SK-N-SH treated with all-trans-retinoic acid at 6 μM for 48 hours (cell line): Measurements from ENCODE around the gene SNRK.

ENCODE experiments used
- ATAC-seq: fragments of 200-7000 bp; cut with Tn5 transposase; 3 replicates; pipeline ENCODE4 v1.9.1; 2020; ENCODE audit warnings: mild to moderate bottlenecking, moderate library complexity
- ARNTL ChIP-seq: fragments of 450-650 bp; formaldehyde crosslinking; IDR thresholded peaks from 2 replicates; pipeline ENCODE4 v1.5.0; 2020; ENCODE audit warnings: low read depth, mild to moderate bottlenecking, moderate library complexity, borderline replicate concordance
- BACH2 ChIP-seq: fragments of 250-450 bp; sonication (Bioruptor Pico); IDR thresholded peaks from 2 replicates; pipeline ENCODE4 v1.9.0; 2021; ENCODE audit warnings: mild to moderate bottlenecking, borderline replicate concordance
- CSDC2 ChIP-seq: fragments of 250-450 bp; sonication (Bioruptor Pico); IDR thresholded peaks from 2 replicates; pipeline ENCODE4 v1.5.0; 2020; ENCODE audit warnings: mild to moderate bottlenecking, moderate library complexity
- ESRRG ChIP-seq: fragments of 250-450 bp; sonication (Bioruptor Pico); IDR thresholded peaks from 2 replicates; pipeline ENCODE4 v1.6.1; 2021; ENCODE audit warnings: mild to moderate bottlenecking
- GLIS3 ChIP-seq: fragments of 250-450 bp; sonication (Bioruptor Pico); IDR thresholded peaks from 2 replicates; pipeline ENCODE4 v1.5.0; 2020; ENCODE audit warnings: mild to moderate bottlenecking, moderate library complexity
- ISL1 ChIP-seq: fragments of 250-450 bp; sonication (Bioruptor Pico); IDR thresholded peaks from 2 replicates; pipeline ENCODE4 v2.1.2; 2022; ENCODE audit warnings: mild to moderate bottlenecking, moderate library complexity
- OSR1 ChIP-seq: fragments of 250-450 bp; sonication (Bioruptor Pico); IDR thresholded peaks from 2 replicates; pipeline ENCODE4 v1.8.0; 2022; ENCODE audit warnings: moderate library complexity, mild to moderate bottlenecking, inconsistent platforms
- PPARA ChIP-seq: fragments of 250-450 bp; sonication (Bioruptor Pico); IDR thresholded peaks from 2 replicates; pipeline ENCODE4 v1.5.0; 2020; ENCODE audit warnings: mild to moderate bottlenecking, borderline replicate concordance
- RARB ChIP-seq: fragments of 250-450 bp; sonication (Bioruptor Pico); IDR thresholded peaks from 2 replicates; pipeline ENCODE4 v1.8.0; 2021; ENCODE audit warnings: mild to moderate bottlenecking, moderate library complexity
- SNAI2 ChIP-seq: fragments of 250-450 bp; sonication (Bioruptor Pico); IDR thresholded peaks from 2 replicates; pipeline ENCODE4 v1.5.0; 2020; ENCODE audit warnings: mild to moderate bottlenecking, moderate library complexity
- TCF4 ChIP-seq: fragments of 250-450 bp; sonication (Bioruptor Pico); IDR thresholded peaks from 2 replicates; pipeline ENCODE4 v1.8.0; 2021; ENCODE audit warnings: mild to moderate bottlenecking, moderate library complexity, borderline replicate concordance
- TOX ChIP-seq: fragments of 250-450 bp; sonication (Bioruptor Pico); IDR thresholded peaks from 2 replicates; pipeline ENCODE4 v1.8.0; 2021; ENCODE audit warnings: mild to moderate bottlenecking, moderate library complexity, borderline replicate concordance
- ZC3H10 ChIP-seq: fragments of 250-450 bp; sonication (Bioruptor Pico); IDR thresholded peaks from 2 replicates; pipeline ENCODE4 v1.5.1; 2021; ENCODE audit warnings: mild to moderate bottlenecking, moderate library complexity
- ZFP3 ChIP-seq: fragments of 250-450 bp; sonication (Bioruptor Pico); IDR thresholded peaks from 2 replicates; pipeline ENCODE4 v1.5.0; 2020; ENCODE audit warnings: mild to moderate bottlenecking, moderate library complexity
- ZFP30 ChIP-seq: fragments of 450-650 bp; formaldehyde crosslinking; IDR thresholded peaks from 2 replicates; pipeline ENCODE4 v1.5.0; 2022; ENCODE audit warnings: mild to moderate bottlenecking, moderate library complexity
- ZNF565 ChIP-seq: fragments of 450-650 bp; formaldehyde crosslinking; conservative IDR thresholded peaks from 2 replicates; pipeline ENCODE4 v1.5.0; 2020; ENCODE audit warnings: low read depth, mild to moderate bottlenecking, moderate library complexity
- ZNF70 ChIP-seq: fragments of 450-650 bp; formaldehyde crosslinking; IDR thresholded peaks from 2 replicates; pipeline ENCODE4 v1.5.0; 2020; ENCODE audit warnings: mild to moderate bottlenecking, moderate library complexity
- ZNF8 ChIP-seq: fragments of 450-650 bp; formaldehyde crosslinking; IDR thresholded peaks from 2 replicates; pipeline ENCODE4 v1.5.0; 2020; ENCODE audit warnings: mild to moderate bottlenecking, moderate library complexity
- TF ChIP-seq, protein P1 (sequence below): fragments of 250-450 bp; sonication (Bioruptor Pico); IDR thresholded peaks from 2 replicates; pipeline ENCODE4 v1.5.1; 2021; ENCODE audit warnings: mild to moderate bottlenecking, moderate library complexity
- TF ChIP-seq, protein P2 (sequence below): fragments of 250-450 bp; sonication (Bioruptor Pico); IDR thresholded peaks from 2 replicates; pipeline ENCODE4 v1.5.1; 2020; ENCODE audit warnings: low read depth, mild to moderate bottlenecking, moderate library complexity
- TF ChIP-seq, protein P3 (sequence below): fragments of 250-450 bp; sonication (Bioruptor Pico); IDR thresholded peaks from 2 replicates; pipeline ENCODE4 v1.8.0; 2020; ENCODE audit warnings: mild to moderate bottlenecking, moderate library complexity, borderline replicate concordance
- TF ChIP-seq, protein P4 (sequence below): fragments of 250-450 bp; sonication (Bioruptor Pico); IDR thresholded peaks from 2 replicates; pipeline ENCODE4 v1.8.0; 2021; ENCODE audit warnings: low read depth, mild to moderate bottlenecking, moderate library complexity, borderline replicate concordance
- TF ChIP-seq, protein P5 (sequence below): fragments of 250-450 bp; sonication (Bioruptor Pico); IDR thresholded peaks from 2 replicates; pipeline ENCODE4 v1.5.0; 2020; ENCODE audit warnings: mild to moderate bottlenecking, moderate library complexity

SNRK gene

DNA sequence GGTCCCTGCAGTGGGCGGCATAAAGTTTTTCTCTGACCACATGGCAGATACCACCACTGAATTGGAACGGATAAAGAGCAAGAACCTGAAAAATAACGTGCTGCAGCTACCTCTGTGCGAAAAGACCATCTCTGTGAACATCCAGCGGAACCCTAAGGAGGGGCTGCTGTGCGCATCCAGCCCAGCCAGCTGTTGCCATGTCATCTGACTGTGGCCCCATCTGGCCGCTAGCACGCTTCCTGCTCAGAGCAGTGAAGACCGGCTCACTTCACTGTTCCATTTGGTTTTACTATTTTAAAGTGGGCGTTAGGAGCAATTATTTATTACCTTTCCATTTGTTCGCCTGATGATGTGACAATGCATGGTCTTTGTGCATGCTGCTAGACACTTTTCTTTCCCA lies 62.0 kb downstream of the SNRK start:
- TF ChIP-seq, protein P1, sequence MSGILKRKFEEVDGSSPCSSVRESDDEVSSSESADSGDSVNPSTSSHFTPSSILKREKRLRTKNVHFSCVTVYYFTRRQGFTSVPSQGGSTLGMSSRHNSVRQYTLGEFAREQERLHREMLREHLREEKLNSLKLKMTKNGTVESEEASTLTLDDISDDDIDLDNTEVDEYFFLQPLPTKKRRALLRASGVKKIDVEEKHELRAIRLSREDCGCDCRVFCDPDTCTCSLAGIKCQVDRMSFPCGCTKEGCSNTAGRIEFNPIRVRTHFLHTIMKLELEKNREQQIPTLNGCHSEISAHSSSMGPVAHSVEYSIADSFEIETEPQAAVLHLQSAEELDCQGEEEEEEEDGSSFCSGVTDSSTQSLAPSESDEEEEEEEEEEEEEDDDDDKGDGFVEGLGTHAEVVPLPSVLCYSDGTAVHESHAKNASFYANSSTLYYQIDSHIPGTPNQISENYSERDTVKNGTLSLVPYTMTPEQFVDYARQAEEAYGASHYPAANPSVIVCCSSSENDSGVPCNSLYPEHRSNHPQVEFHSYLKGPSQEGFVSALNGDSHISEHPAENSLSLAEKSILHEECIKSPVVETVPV = no peak
- TF ChIP-seq TOX (no peak), ARNTL (CRISPR knock-in tag) (no peak), RARB (CRISPR knock-in tag) (no peak), GLIS3 (CRISPR knock-in tag) (no peak), ZC3H10 (no peak), ZNF8 (no peak), OSR1 (CRISPR knock-in tag) (no peak), ZFP30 (CRISPR knock-in tag) (no peak), ZFP3 (CRISPR knock-in tag) (no peak), TCF4 (CRISPR knock-in tag) (no peak), ESRRG (CRISPR knock-in tag) (no peak), ISL1 (CRISPR knock-in tag) (no peak)
- TF ChIP-seq, protein P2, sequence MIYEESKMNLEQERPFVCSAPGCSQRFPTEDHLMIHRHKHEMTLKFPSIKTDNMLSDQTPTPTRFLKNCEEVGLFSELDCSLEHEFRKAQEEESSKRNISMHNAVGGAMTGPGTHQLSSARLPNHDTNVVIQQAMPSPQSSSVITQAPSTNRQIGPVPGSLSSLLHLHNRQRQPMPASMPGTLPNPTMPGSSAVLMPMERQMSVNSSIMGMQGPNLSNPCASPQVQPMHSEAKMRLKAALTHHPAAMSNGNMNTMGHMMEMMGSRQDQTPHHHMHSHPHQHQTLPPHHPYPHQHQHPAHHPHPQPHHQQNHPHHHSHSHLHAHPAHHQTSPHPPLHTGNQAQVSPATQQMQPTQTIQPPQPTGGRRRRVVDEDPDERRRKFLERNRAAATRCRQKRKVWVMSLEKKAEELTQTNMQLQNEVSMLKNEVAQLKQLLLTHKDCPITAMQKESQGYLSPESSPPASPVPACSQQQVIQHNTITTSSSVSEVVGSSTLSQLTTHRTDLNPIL (CRISPR knock-in tag) = no peak
- TF ChIP-seq, protein P3, sequence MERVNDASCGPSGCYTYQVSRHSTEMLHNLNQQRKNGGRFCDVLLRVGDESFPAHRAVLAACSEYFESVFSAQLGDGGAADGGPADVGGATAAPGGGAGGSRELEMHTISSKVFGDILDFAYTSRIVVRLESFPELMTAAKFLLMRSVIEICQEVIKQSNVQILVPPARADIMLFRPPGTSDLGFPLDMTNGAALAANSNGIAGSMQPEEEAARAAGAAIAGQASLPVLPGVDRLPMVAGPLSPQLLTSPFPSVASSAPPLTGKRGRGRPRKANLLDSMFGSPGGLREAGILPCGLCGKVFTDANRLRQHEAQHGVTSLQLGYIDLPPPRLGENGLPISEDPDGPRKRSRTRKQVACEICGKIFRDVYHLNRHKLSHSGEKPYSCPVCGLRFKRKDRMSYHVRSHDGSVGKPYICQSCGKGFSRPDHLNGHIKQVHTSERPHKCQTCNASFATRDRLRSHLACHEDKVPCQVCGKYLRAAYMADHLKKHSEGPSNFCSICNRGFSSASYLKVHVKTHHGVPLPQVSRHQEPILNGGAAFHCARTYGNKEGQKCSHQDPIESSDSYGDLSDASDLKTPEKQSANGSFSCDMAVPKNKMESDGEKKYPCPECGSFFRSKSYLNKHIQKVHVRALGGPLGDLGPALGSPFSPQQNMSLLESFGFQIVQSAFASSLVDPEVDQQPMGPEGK (CRISPR knock-in tag) = no peak
- TF ChIP-seq, protein P4, sequence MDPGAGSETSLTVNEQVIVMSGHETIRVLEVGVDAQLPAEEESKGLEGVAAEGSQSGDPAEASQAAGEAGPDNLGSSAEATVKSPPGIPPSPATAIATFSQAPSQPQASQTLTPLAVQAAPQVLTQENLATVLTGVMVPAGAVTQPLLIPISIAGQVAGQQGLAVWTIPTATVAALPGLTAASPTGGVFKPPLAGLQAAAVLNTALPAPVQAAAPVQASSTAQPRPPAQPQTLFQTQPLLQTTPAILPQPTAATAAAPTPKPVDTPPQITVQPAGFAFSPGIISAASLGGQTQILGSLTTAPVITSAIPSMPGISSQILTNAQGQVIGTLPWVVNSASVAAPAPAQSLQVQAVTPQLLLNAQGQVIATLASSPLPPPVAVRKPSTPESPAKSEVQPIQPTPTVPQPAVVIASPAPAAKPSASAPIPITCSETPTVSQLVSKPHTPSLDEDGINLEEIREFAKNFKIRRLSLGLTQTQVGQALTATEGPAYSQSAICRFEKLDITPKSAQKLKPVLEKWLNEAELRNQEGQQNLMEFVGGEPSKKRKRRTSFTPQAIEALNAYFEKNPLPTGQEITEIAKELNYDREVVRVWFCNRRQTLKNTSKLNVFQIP (CRISPR knock-in tag) = no peak
- no peak for ATAC-seq

DNA sequence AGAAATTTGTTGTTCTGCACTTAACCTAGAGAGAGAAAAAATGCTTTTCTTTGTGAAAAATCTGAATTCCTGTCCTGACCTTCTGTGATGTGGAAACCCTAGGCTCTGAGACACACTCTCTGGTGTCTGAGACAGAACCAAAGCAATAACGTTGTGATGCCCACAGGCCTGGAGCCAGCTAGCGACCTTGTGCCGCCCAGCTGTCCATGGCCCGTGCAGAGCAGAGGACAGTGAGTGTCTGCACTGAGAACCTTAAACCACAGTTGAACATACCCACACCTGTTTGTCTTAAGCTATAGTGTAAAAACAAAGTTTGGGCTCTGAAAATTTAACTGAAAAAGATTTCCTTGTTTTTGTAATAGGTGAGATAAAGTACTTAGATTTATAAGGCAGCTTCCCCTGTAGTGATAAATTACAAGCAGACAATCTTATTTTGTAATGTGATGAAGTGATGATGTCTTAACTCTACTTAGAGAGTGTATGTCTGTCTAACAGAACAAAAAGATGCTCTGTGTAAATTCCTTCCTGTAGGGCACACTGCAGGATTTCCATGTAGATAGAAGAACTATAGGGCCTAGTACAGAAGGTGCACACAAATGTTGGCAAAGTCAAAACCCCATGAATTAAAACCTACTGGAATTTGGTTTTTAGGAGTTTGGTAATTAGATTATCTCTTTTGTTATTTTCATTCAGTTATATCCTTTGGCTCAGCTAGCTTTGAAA lies 62.7 kb downstream of the SNRK start:
- TF ChIP-seq ZNF8 = no peak
- TF ChIP-seq, protein P1 = no peak
- TF ChIP-seq, protein P2 (CRISPR knock-in tag) = no peak
- TF ChIP-seq ARNTL (CRISPR knock-in tag) = no peak
- TF ChIP-seq, protein P3 (CRISPR knock-in tag) = no peak
- TF ChIP-seq ZFP30 (CRISPR knock-in tag) = no peak
- TF ChIP-seq SNAI2 (CRISPR knock-in tag) = no peak
- no peak for TF ChIP-seq ISL1 (CRISPR knock-in tag)
- TF ChIP-seq TCF4 (CRISPR knock-in tag) = no peak
- TF ChIP-seq OSR1 (CRISPR knock-in tag) = no peak
- no peak for TF ChIP-seq ZC3H10
- no peak for TF ChIP-seq RARB (CRISPR knock-in tag)
- TF ChIP-seq ZFP3 (CRISPR knock-in tag) = no peak
- TF ChIP-seq CSDC2 (CRISPR knock-in tag) = no peak
- no peak for TF ChIP-seq TOX
- TF ChIP-seq ZNF565 (CRISPR knock-in tag) = no peak
- TF ChIP-seq BACH2 (CRISPR knock-in tag) = no peak
- no peak for TF ChIP-seq PPARA (CRISPR knock-in tag)
- no peak for TF ChIP-seq ZNF70 (CRISPR knock-in tag)
- TF ChIP-seq, protein P5, sequence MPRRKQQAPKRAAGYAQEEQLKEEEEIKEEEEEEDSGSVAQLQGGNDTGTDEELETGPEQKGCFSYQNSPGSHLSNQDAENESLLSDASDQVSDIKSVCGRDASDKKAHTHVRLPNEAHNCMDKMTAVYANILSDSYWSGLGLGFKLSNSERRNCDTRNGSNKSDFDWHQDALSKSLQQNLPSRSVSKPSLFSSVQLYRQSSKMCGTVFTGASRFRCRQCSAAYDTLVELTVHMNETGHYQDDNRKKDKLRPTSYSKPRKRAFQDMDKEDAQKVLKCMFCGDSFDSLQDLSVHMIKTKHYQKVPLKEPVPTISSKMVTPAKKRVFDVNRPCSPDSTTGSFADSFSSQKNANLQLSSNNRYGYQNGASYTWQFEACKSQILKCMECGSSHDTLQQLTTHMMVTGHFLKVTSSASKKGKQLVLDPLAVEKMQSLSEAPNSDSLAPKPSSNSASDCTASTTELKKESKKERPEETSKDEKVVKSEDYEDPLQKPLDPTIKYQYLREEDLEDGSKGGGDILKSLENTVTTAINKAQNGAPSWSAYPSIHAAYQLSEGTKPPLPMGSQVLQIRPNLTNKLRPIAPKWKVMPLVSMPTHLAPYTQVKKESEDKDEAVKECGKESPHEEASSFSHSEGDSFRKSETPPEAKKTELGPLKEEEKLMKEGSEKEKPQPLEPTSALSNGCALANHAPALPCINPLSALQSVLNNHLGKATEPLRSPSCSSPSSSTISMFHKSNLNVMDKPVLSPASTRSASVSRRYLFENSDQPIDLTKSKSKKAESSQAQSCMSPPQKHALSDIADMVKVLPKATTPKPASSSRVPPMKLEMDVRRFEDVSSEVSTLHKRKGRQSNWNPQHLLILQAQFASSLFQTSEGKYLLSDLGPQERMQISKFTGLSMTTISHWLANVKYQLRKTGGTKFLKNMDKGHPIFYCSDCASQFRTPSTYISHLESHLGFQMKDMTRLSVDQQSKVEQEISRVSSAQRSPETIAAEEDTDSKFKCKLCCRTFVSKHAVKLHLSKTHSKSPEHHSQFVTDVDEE (CRISPR knock-in tag) = no peak
- peak; percentile 56; the same call in 1 of the 3 replicates for ATAC-seq
